Prostate gland (tissue), 2 donors: ENCODE measurements around the gene CNTRL. TPM values are rescaled to one million over a fixed set of nuclear protein-coding genes. Genes with fewer than 3 reads are reported as not detected.

Experiments
- DNase-seq: peaks from one replicate; pipeline ENCODE4 v3.0.0-alpha.2; 2019; ENCODE audit warnings: low spot score
- H3K27ac ChIP-seq, 2 donors: fragments of 200-600 bp; sonication (generic); 2 replicates each; pipeline ENCODE4 v1.5.1; 2017 to 2019
- H3K27me3 ChIP-seq: fragments of 200-600 bp; sonication (generic); replicated peaks from 2 replicates; pipeline ENCODE4 v1.5.1; 2019; ENCODE audit not compliant: insufficient read depth
- H3K36me3 ChIP-seq, 2 donors: fragments of 200-600 bp; sonication (generic); 1 replicate in 1 of 2; 2 replicates in 1 of 2; pipeline versions ENCODE4 v1.5.1 to v1.8.1; 2017 to 2019
- H3K4me1 ChIP-seq: fragments of 200-600 bp; sonication (generic); replicated peaks from 2 replicates; pipeline ENCODE4 v1.5.1; 2019
- H3K4me3 ChIP-seq, 2 donors: fragments of 200-600 bp; sonication (generic); 2 replicates each; pipeline ENCODE4 v1.5.1; 2017 to 2019
- H3K9me3 ChIP-seq: fragments of 200-600 bp; sonication (generic); 2 replicates; pipeline ENCODE4 v1.5.1; 2017
- CTCF ChIP-seq, 4 experiments: fragments of 200-600 bp in 2 of 4; fragments of 450-650 bp in 2 of 4; sonication (generic) in 2 of 4; IDR thresholded peaks; 1 replicate in 3 of 4; 2 replicates in 1 of 4; pipeline ENCODE4 v1.5.1; 2016 to 2019; ENCODE audit warnings: antibody characterized with exemption in 4 of 4, mild to moderate bottlenecking in 2 of 4, moderate library complexity in 2 of 4
- POLR2A ChIP-seq: fragments of 450-650 bp; IDR thresholded peaks from one replicate; pipeline ENCODE4 v1.6.1; 2016; ENCODE audit warnings: antibody characterized with exemption, mild to moderate bottlenecking
- POLR2AphosphoS5 ChIP-seq: sonication (generic); formaldehyde crosslinking; IDR thresholded peaks from one replicate; pipeline ENCODE4 v1.6.1; 2017; ENCODE audit warnings: antibody characterized with exemption
- WGBS: methylation state at CpG from one replicate; pipeline ENCODE4 v1.1.5; 2018; 5-methylcytosine and 5-hydroxymethylcytosine counted together
- intact Hi-C: fragments of 100-400 bp; cut with DNase I; formaldehyde crosslinking; loops from one replicate; pipeline ENCODE4 v1.14.2; 2022
- total RNA-seq, 2 donors: library from RNA; depleted of rRNA; stranded (reverse); fragments of >200 nt; gene quantifications; one replicate each; pipeline ENCODE4 v1.1.0, GENCODE V29; 2016

CNTRL gene
- total RNA-seq, 2 donors from 2014 or later, result 10.3 to 21.9 TPM

GRCh38 chr9:121141306-121141705 lies 66.6 kb downstream of the CNTRL start:
- no peaks in the 10 kb centered on the region for H3K9me3 ChIP-seq
- no peak overlapping the region for H3K4me3 ChIP-seq
- WGBS, result 64% methylated on average over 1 of the region's 1 CpG
- intact Hi-C loops, result no loop called here
- peaks cover 0 to 7% of the 10 kb centered on the region in 2 donors for H3K36me3 ChIP-seq
- no peaks in the 10 kb centered on the region for H3K4me1 ChIP-seq
- DNase-seq, result no peak
- H3K27ac ChIP-seq, result no peak overlapping the region
- TF ChIP-seq POLR2A (no peak), CTCF (IDR thresholded peaks at IDR 0.05) (no peak), POLR2AphosphoS5 (no peak)
- no peaks in the 10 kb centered on the region for H3K27me3 ChIP-seq

- no peaks in the 10 kb centered on the region for H3K27me3 ChIP-seq
- peaks cover 0 to 7% of the 10 kb centered on the region in 2 donors for H3K36me3 ChIP-seq
- no peak overlapping the region for H3K27ac ChIP-seq
- H3K9me3 ChIP-seq, result no peaks in the 10 kb centered on the region
- no peak for DNase-seq
- 44% methylated on average over 1 of the region's 1 CpG for WGBS
- no peaks in the 10 kb centered on the region for H3K4me1 ChIP-seq
- TF ChIP-seq POLR2AphosphoS5, result no peak
- TF ChIP-seq CTCF (IDR thresholded peaks at IDR 0.05), result no peak
- TF ChIP-seq POLR2A, result no peak
- intact Hi-C loops, result no loop called here
- H3K4me3 ChIP-seq, result no peak overlapping the region
Measured at GRCh38 chr9:121141706-121142105, 67.0 kb downstream of the CNTRL start.

GRCh38 chr9:121143771-121144170 lies 69.0 kb downstream of the CNTRL start:
- WGBS, result 89% methylated on average over 2 of the region's 2 CpGs
- H3K27me3 ChIP-seq, result no peaks in the 10 kb centered on the region

GRCh38 chr9:121144482-121144881 lies 69.7 kb downstream of the CNTRL start:
- intact Hi-C loops, result no loop called here
- 80% methylated on average over 2 of the region's 2 CpGs for WGBS
- H3K27me3 ChIP-seq, result no peaks in the 10 kb centered on the region
- no peak for TF ChIP-seq CTCF (IDR thresholded peaks at IDR 0.05)
- TF ChIP-seq POLR2A, result no peak
- no peak for TF ChIP-seq POLR2AphosphoS5
- no peak for DNase-seq
- no peaks in the 10 kb centered on the region for H3K4me1 ChIP-seq
- peaks cover 0 to 20% of the 10 kb centered on the region in 2 donors for H3K36me3 ChIP-seq
- H3K27ac ChIP-seq, result no peak overlapping the region
- H3K4me3 ChIP-seq, result no peak overlapping the region
- no peaks in the 10 kb centered on the region for H3K9me3 ChIP-seq

More at GRCh38 chr9:121143771-121144170, 69.0 kb downstream of the CNTRL start:
- TF ChIP-seq POLR2AphosphoS5 (no peak), CTCF (IDR thresholded peaks at IDR 0.05) (no peak), POLR2A (no peak)
- H3K9me3 ChIP-seq, result no peaks in the 10 kb centered on the region
- DNase-seq, result no peak
- H3K27ac ChIP-seq, result no peak overlapping the region
- peaks cover 0 to 15% of the 10 kb centered on the region in 2 donors for H3K36me3 ChIP-seq
- intact Hi-C loops, result no loop called here
- H3K4me1 ChIP-seq, result no peaks in the 10 kb centered on the region
- H3K4me3 ChIP-seq, result no peak overlapping the region

GRCh38 chr9:121150188-121150587 lies 75.4 kb downstream of the CNTRL start:
- DNase-seq, result no peak
- TF ChIP-seq CTCF (IDR thresholded peaks at IDR 0.05), result no peak
- TF ChIP-seq POLR2AphosphoS5, result no peak
- no peak for TF ChIP-seq POLR2A
- 50% methylated on average over 2 of the region's 2 CpGs for WGBS
- Histone ChIP-seq H3K27me3 (no peaks in the 10 kb centered on the region), H3K36me3 (peaks cover 0 to 13% of the 10 kb centered on the region in 2 donors), H3K4me3 (no peak overlapping the region), H3K9me3 (no peaks in the 10 kb centered on the region), H3K4me1 (no peaks in the 10 kb centered on the region), H3K27ac (no peak overlapping the region)
- intact Hi-C loops, result no loop called here
